ENCODE data around the gene PIK3CD.
A peak's percentile ranks its signal among the peaks of the same experiment; 100 is the strongest.

Gene PIK3CD

GRCh38 chr1:9654051-9654833, 2.7 kb downstream of the PIK3CD start:
- Mint-ChIP-seq H3K4me1 (ENCODE audit: low read depth) (peaks cover 55% of the 10 kb centered on the region), H3K27me3 (ENCODE audit: low read depth) (no peaks in the 10 kb centered on the region), H3K27ac (peak overlapping the region; percentile 92), H3K36me3 (ENCODE audit: low read depth) (peaks cover 49% of the 10 kb centered on the region), H3K9me3 (no peaks in the 10 kb centered on the region), H3K4me3 (peak overlapping the region; percentile 93)
- peak; percentile 46 for DNase-seq (ENCODE audit: low spot score)

- no peaks in the 10 kb centered on the region for H3K9me3 Mint-ChIP-seq
- peak; percentile 67 for DNase-seq (ENCODE audit: low spot score)
- H3K4me1 Mint-ChIP-seq (ENCODE audit: low read depth), result peaks cover 55% of the 10 kb centered on the region
- H3K27me3 Mint-ChIP-seq (ENCODE audit: low read depth), result no peaks in the 10 kb centered on the region
- H3K27ac Mint-ChIP-seq, result peak overlapping the region; percentile 92
- peak overlapping the region; percentile 93 for H3K4me3 Mint-ChIP-seq
- peaks cover 50% of the 10 kb centered on the region for H3K36me3 Mint-ChIP-seq (ENCODE audit: low read depth)
Observed at GRCh38 chr1:9654834-9655723, 3.5 kb downstream of the PIK3CD start.

GRCh38 chr1:9655836-9656235, 4.3 kb downstream of the PIK3CD start:
- Mint-ChIP-seq H3K9me3 (no peaks in the 10 kb centered on the region), H3K4me1 (ENCODE audit: low read depth) (peaks cover 48% of the 10 kb centered on the region), H3K36me3 (ENCODE audit: low read depth) (peaks cover 53% of the 10 kb centered on the region), H3K27ac (peak overlapping the region; percentile 92), H3K4me3 (peak overlapping the region; percentile 93), H3K27me3 (ENCODE audit: low read depth) (no peaks in the 10 kb centered on the region)
- no peak for DNase-seq (ENCODE audit: low spot score)

- Mint-ChIP-seq H3K27me3 (ENCODE audit: low read depth) (no peaks in the 10 kb centered on the region), H3K4me3 (peak overlapping the region; percentile 72), H3K27ac (peak overlapping the region; percentile 80), H3K9me3 (no peaks in the 10 kb centered on the region), H3K4me1 (ENCODE audit: low read depth) (peaks cover 46% of the 10 kb centered on the region), H3K36me3 (ENCODE audit: low read depth) (peaks cover 53% of the 10 kb centered on the region)
- DNase-seq (ENCODE audit: low spot score), result peak; percentile 7
Observed at GRCh38 chr1:9657521-9658032, 6.0 kb downstream of the PIK3CD start.

- Mint-ChIP-seq H3K36me3 (ENCODE audit: low read depth) (peaks cover 57% of the 10 kb centered on the region), H3K4me3 (peak overlapping the region; percentile 72), H3K9me3 (no peaks in the 10 kb centered on the region), H3K27me3 (ENCODE audit: low read depth) (no peaks in the 10 kb centered on the region), H3K27ac (peak overlapping the region; percentile 69), H3K4me1 (ENCODE audit: low read depth) (peaks cover 46% of the 10 kb centered on the region)
- no peak for DNase-seq (ENCODE audit: low spot score)
Observed at GRCh38 chr1:9658199-9658598, 6.7 kb downstream of the PIK3CD start.

- H3K27me3 Mint-ChIP-seq (ENCODE audit: low read depth), result no peaks in the 10 kb centered on the region
- H3K4me3 Mint-ChIP-seq, result no peak overlapping the region
- no peak overlapping the region for H3K27ac Mint-ChIP-seq
- peaks cover 55% of the 10 kb centered on the region for H3K36me3 Mint-ChIP-seq (ENCODE audit: low read depth)
- DNase-seq (ENCODE audit: low spot score), result no peak
- H3K9me3 Mint-ChIP-seq, result no peaks in the 10 kb centered on the region
- H3K4me1 Mint-ChIP-seq (ENCODE audit: low read depth), result peaks cover 37% of the 10 kb centered on the region
Observed at GRCh38 chr1:9659328-9659727, 7.8 kb downstream of the PIK3CD start.

GRCh38 chr1:9663257-9663656, 11.7 kb downstream of the PIK3CD start:
- Mint-ChIP-seq H3K36me3 (ENCODE audit: low read depth) (peaks cover 52% of the 10 kb centered on the region), H3K27me3 (ENCODE audit: low read depth) (no peaks in the 10 kb centered on the region), H3K9me3 (no peaks in the 10 kb centered on the region), H3K4me3 (no peak overlapping the region), H3K27ac (no peak overlapping the region), H3K4me1 (ENCODE audit: low read depth) (peaks cover 16% of the 10 kb centered on the region)
- DNase-seq (ENCODE audit: low spot score), result no peak

GRCh38 chr1:9665193-9665592, 13.7 kb downstream of the PIK3CD start:
- Mint-ChIP-seq H3K36me3 (ENCODE audit: low read depth) (peaks cover 58% of the 10 kb centered on the region), H3K27ac (no peak overlapping the region), H3K4me3 (no peak overlapping the region), H3K4me1 (ENCODE audit: low read depth) (peaks cover 23% of the 10 kb centered on the region), H3K9me3 (no peaks in the 10 kb centered on the region), H3K27me3 (ENCODE audit: low read depth) (no peaks in the 10 kb centered on the region)
- no peak for DNase-seq (ENCODE audit: low spot score)

GRCh38 chr1:9668080-9668479, 16.5 kb downstream of the PIK3CD start:
- Mint-ChIP-seq H3K27me3 (ENCODE audit: low read depth) (no peaks in the 10 kb centered on the region), H3K9me3 (no peaks in the 10 kb centered on the region), H3K27ac (no peak overlapping the region), H3K4me3 (no peak overlapping the region), H3K36me3 (ENCODE audit: low read depth) (peaks cover 60% of the 10 kb centered on the region), H3K4me1 (ENCODE audit: low read depth) (peaks cover 26% of the 10 kb centered on the region)
- DNase-seq (ENCODE audit: low spot score), result no peak

GRCh38 chr1:9670085-9670484, 18.6 kb downstream of the PIK3CD start:
- H3K36me3 Mint-ChIP-seq (ENCODE audit: low read depth), result peaks cover 54% of the 10 kb centered on the region
- peak overlapping the region; percentile 34 for H3K27ac Mint-ChIP-seq
- peaks cover 29% of the 10 kb centered on the region for H3K4me1 Mint-ChIP-seq (ENCODE audit: low read depth)
- H3K27me3 Mint-ChIP-seq (ENCODE audit: low read depth), result no peaks in the 10 kb centered on the region
- DNase-seq (ENCODE audit: low spot score), result no peak
- no peaks in the 10 kb centered on the region for H3K9me3 Mint-ChIP-seq
- no peak overlapping the region for H3K4me3 Mint-ChIP-seq

GRCh38 chr1:9671377-9672140, 20.0 kb downstream of the PIK3CD start:
- DNase-seq (ENCODE audit: low spot score), result no peak
- H3K9me3 Mint-ChIP-seq, result no peaks in the 10 kb centered on the region
- peaks cover 53% of the 10 kb centered on the region for H3K36me3 Mint-ChIP-seq (ENCODE audit: low read depth)
- no peak overlapping the region for H3K4me3 Mint-ChIP-seq
- peaks cover 30% of the 10 kb centered on the region for H3K4me1 Mint-ChIP-seq (ENCODE audit: low read depth)
- no peaks in the 10 kb centered on the region for H3K27me3 Mint-ChIP-seq (ENCODE audit: low read depth)
- H3K27ac Mint-ChIP-seq, result no peak overlapping the region

- Mint-ChIP-seq H3K4me3 (no peak overlapping the region), H3K36me3 (ENCODE audit: low read depth) (peaks cover 60% of the 10 kb centered on the region), H3K4me1 (ENCODE audit: low read depth) (peaks cover 35% of the 10 kb centered on the region)
Observed at GRCh38 chr1:9672444-9672843, 20.9 kb downstream of the PIK3CD start.

GRCh38 chr1:9675393-9675792, 23.9 kb downstream of the PIK3CD start:
- no peaks in the 10 kb centered on the region for H3K9me3 Mint-ChIP-seq
- no peak overlapping the region for H3K27ac Mint-ChIP-seq
- H3K4me1 Mint-ChIP-seq (ENCODE audit: low read depth), result peaks cover 31% of the 10 kb centered on the region
- no peak overlapping the region for H3K4me3 Mint-ChIP-seq
- H3K27me3 Mint-ChIP-seq (ENCODE audit: low read depth), result no peaks in the 10 kb centered on the region
- peaks cover 51% of the 10 kb centered on the region for H3K36me3 Mint-ChIP-seq (ENCODE audit: low read depth)
- DNase-seq (ENCODE audit: low spot score), result no peak

More at GRCh38 chr1:9672444-9672843, 20.9 kb downstream of the PIK3CD start:
- no peak for DNase-seq (ENCODE audit: low spot score)
- Mint-ChIP-seq H3K27ac (no peak overlapping the region), H3K9me3 (no peaks in the 10 kb centered on the region), H3K27me3 (ENCODE audit: low read depth) (no peaks in the 10 kb centered on the region)

Measured in T-helper 2 cell treated with Interferon-gamma antibody and Interleukin-4, amounts not matched to agents 5 μg/mL and 100 μg/mL, for 36 hours (primary cell).